Astrocyte (in vitro differentiated cells and primary cell): ENCODE data around the gene JMJD4. TPM values are rescaled to one million over a fixed set of nuclear protein-coding genes. Genes with fewer than 3 reads are reported as not detected.

Experiments used
- DNase-seq: peaks from one replicate; pipeline ENCODE4 v3.0.0-alpha.2; 2010; ENCODE audit warnings: low read depth
- FAIRE-seq: peaks from 2 replicates; lab custom pipeline; 2011; peaks lifted over from hg19 to GRCh38; lab: Jason Lieb, UNC
- H2AFZ ChIP-seq: 2 replicates; pipeline ENCODE4 v1.6.0; 2012; ENCODE audit warnings: low read depth, low read length, inconsistent platforms
- H3K27ac ChIP-seq: 2 replicates; pipeline ENCODE4 v1.5.1; 2011; ENCODE audit warnings: low read depth, low read length, inconsistent platforms
- H3K27me3 ChIP-seq: 2 replicates; pipeline ENCODE4 v1.6.0; 2011; ENCODE audit warnings: low read length, inconsistent platforms; ENCODE audit not compliant: insufficient read depth
- H3K36me3 ChIP-seq: 2 replicates; pipeline ENCODE4 v1.5.1; 2011; ENCODE audit warnings: low read length, inconsistent platforms; ENCODE audit not compliant: insufficient read depth
- H3K4me1 ChIP-seq: 2 replicates; pipeline ENCODE4 v1.5.1; 2011; ENCODE audit warnings: low read length, inconsistent platforms; ENCODE audit not compliant: insufficient read depth
- H3K4me2 ChIP-seq: 2 replicates; pipeline ENCODE4 v1.6.0; 2012; ENCODE audit warnings: low read length, inconsistent platforms
- H3K4me3 ChIP-seq: 2 replicates; pipeline ENCODE4 v1.5.1; 2011; ENCODE audit warnings: low read depth, mild to moderate bottlenecking, low read length, inconsistent platforms; ENCODE audit not compliant: insufficient read depth
- H3K79me2 ChIP-seq: 2 replicates; pipeline ENCODE4 v1.6.0; 2012; ENCODE audit warnings: mild to moderate bottlenecking, low read length, inconsistent platforms; ENCODE audit not compliant: insufficient read depth
- H3K9ac ChIP-seq: 2 replicates; pipeline ENCODE4 v1.6.0; 2012; ENCODE audit warnings: mild to moderate bottlenecking, low read length, inconsistent platforms
- H3K9me3 ChIP-seq: 2 replicates; pipeline ENCODE4 v1.5.1; 2012; ENCODE audit warnings: low read depth, mild to moderate bottlenecking, low read length, inconsistent platforms; ENCODE audit not compliant: insufficient read depth
- H4K20me1 ChIP-seq: 2 replicates; pipeline ENCODE4 v1.6.0; 2012; ENCODE audit warnings: low read length, inconsistent platforms; ENCODE audit not compliant: insufficient read depth
- H3K27ac Mint-ChIP-seq: one replicate; pipeline ENCODE4 v1.8.0; 2021; ENCODE audit warnings: mild to moderate bottlenecking, mixed read lengths; ENCODE audit not compliant: unreplicated experiment
- H3K27me3 Mint-ChIP-seq: one replicate; pipeline ENCODE4 v1.8.0; 2021; ENCODE audit warnings: low read depth, mixed read lengths; ENCODE audit not compliant: unreplicated experiment
- H3K36me3 Mint-ChIP-seq: one replicate; pipeline ENCODE4 v1.8.0; 2021; ENCODE audit warnings: low read depth, mixed read lengths; ENCODE audit not compliant: unreplicated experiment
- H3K4me1 Mint-ChIP-seq: one replicate; pipeline ENCODE4 v1.8.0; 2021; ENCODE audit warnings: low read depth, mixed read lengths; ENCODE audit not compliant: unreplicated experiment
- H3K4me3 Mint-ChIP-seq: one replicate; pipeline ENCODE4 v1.8.0; 2021; ENCODE audit warnings: mild to moderate bottlenecking, moderate library complexity, mixed read lengths; ENCODE audit not compliant: unreplicated experiment
- H3K9me3 Mint-ChIP-seq: one replicate; pipeline ENCODE4 v1.8.0; 2021; ENCODE audit warnings: mild to moderate bottlenecking, mixed read lengths; ENCODE audit not compliant: unreplicated experiment
- EZH2 ChIP-seq: IDR thresholded peaks from 2 replicates; pipeline ENCODE4 v1.6.1; 2012; ENCODE audit warnings: mild to moderate bottlenecking, low read length, inconsistent platforms; ENCODE audit not compliant: insufficient read depth
- total RNA-seq: library from RNA; stranded (reverse); gene quantifications from 2 replicates; pipeline ENCODE4 v1.2.1, GENCODE V29; 2021
- TF ChIP-seq, protein P1 (sequence below): IDR thresholded peaks from 2 replicates; pipeline ENCODE4 v1.5.1; 2011; ENCODE audit warnings: low read depth, mild to moderate bottlenecking, inconsistent platforms, low read length, moderate library complexity; ENCODE audit not compliant: insufficient read depth

Gene JMJD4
- total RNA-seq, 1 donor from 2014 or later = 17.5 TPM

- H3K4me1 Mint-ChIP-seq = peaks cover 19% of the 10 kb centered on the region
- no peak overlapping the region for H3K4me3 Mint-ChIP-seq
- no peak overlapping the region for H3K9ac ChIP-seq
- peaks cover 2% of the 10 kb centered on the region for H3K79me2 ChIP-seq
- no peak overlapping the region for H2AFZ ChIP-seq
- no peak for DNase-seq
- no peaks in the 10 kb centered on the region for H3K9me3 ChIP-seq
- peaks cover 18% of the 10 kb centered on the region for H3K36me3 ChIP-seq
- peaks cover 24% of the 10 kb centered on the region for H3K4me1 ChIP-seq
- no peaks in the 10 kb centered on the region for H3K27me3 ChIP-seq
- TF ChIP-seq EZH2 = no peak
- TF ChIP-seq, protein P1, sequence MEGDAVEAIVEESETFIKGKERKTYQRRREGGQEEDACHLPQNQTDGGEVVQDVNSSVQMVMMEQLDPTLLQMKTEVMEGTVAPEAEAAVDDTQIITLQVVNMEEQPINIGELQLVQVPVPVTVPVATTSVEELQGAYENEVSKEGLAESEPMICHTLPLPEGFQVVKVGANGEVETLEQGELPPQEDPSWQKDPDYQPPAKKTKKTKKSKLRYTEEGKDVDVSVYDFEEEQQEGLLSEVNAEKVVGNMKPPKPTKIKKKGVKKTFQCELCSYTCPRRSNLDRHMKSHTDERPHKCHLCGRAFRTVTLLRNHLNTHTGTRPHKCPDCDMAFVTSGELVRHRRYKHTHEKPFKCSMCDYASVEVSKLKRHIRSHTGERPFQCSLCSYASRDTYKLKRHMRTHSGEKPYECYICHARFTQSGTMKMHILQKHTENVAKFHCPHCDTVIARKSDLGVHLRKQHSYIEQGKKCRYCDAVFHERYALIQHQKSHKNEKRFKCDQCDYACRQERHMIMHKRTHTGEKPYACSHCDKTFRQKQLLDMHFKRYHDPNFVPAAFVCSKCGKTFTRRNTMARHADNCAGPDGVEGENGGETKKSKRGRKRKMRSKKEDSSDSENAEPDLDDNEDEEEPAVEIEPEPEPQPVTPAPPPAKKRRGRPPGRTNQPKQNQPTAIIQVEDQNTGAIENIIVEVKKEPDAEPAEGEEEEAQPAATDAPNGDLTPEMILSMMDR = no peak
- no peaks in the 10 kb centered on the region for H3K27me3 Mint-ChIP-seq
- no peaks in the 10 kb centered on the region for H3K9me3 Mint-ChIP-seq
- no peak overlapping the region for H3K4me3 ChIP-seq
- peaks cover 23% of the 10 kb centered on the region for H3K36me3 Mint-ChIP-seq
- H4K20me1 ChIP-seq = peaks cover 21% of the 10 kb centered on the region
- H3K4me2 ChIP-seq = no peak overlapping the region
- H3K27ac ChIP-seq = no peak overlapping the region
- H3K27ac Mint-ChIP-seq = no peak overlapping the region
- no peak for FAIRE-seq
These were observed 36.2 kb upstream of the JMJD4 start for GRCh38 chr1:227771326-227771725.

DNA sequence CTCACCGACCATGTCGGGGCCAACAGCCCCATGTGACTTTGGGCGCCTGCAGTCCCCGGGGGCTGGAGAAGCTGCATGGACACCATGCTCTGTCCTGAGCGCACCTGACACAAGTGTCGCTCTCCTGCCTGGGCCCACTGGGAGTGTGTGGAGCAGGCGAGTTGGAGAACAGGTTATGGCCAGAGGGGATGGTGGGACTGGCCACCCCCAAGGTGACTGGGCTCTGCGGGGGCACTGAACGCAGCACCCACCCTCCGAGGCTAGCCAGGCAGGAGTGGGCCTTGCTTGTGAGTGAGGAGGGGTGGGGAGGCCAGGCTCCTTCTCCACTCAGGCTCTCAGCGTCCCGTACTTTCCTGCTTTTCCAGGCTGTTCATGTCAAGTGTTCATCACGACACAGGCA, 35.7 kb upstream of the JMJD4 start:
- Mint-ChIP-seq H3K27ac (no peak overlapping the region), H3K9me3 (no peaks in the 10 kb centered on the region), H3K27me3 (no peaks in the 10 kb centered on the region), H3K4me1 (peaks cover 18% of the 10 kb centered on the region), H3K4me3 (no peak overlapping the region), H3K36me3 (peaks cover 25% of the 10 kb centered on the region)
- peaks cover 18% of the 10 kb centered on the region for H3K36me3 ChIP-seq
- no peak overlapping the region for H3K4me2 ChIP-seq
- no peaks in the 10 kb centered on the region for H3K9me3 ChIP-seq
- peaks cover 2% of the 10 kb centered on the region for H3K79me2 ChIP-seq
- no peak overlapping the region for H3K9ac ChIP-seq
- H3K4me1 ChIP-seq = peaks cover 19% of the 10 kb centered on the region
- DNase-seq (no peak), FAIRE-seq (no peak)
- no peak overlapping the region for H3K27ac ChIP-seq
- H2AFZ ChIP-seq = no peak overlapping the region
- H3K27me3 ChIP-seq = no peaks in the 10 kb centered on the region
- no peak for TF ChIP-seq EZH2
- TF ChIP-seq, protein P1 = no peak
- no peak overlapping the region for H3K4me3 ChIP-seq
- peaks cover 26% of the 10 kb centered on the region for H4K20me1 ChIP-seq

GRCh38 chr1:227769936-227770494, 34.9 kb upstream of the JMJD4 start:
- peaks cover 11% of the 10 kb centered on the region for H3K4me1 ChIP-seq
- no peak for FAIRE-seq
- peaks cover 18% of the 10 kb centered on the region for H3K36me3 ChIP-seq
- H3K4me3 ChIP-seq = no peak overlapping the region
- H3K9me3 Mint-ChIP-seq = no peaks in the 10 kb centered on the region
- H3K9me3 ChIP-seq = no peaks in the 10 kb centered on the region
- no peak overlapping the region for H3K4me2 ChIP-seq
- no peaks in the 10 kb centered on the region for H3K27me3 Mint-ChIP-seq
- H3K79me2 ChIP-seq = peaks cover 2% of the 10 kb centered on the region
- no peak overlapping the region for H3K4me3 Mint-ChIP-seq
- H3K9ac ChIP-seq = no peak overlapping the region
- peaks cover 34% of the 10 kb centered on the region for H4K20me1 ChIP-seq
- TF ChIP-seq EZH2 = no peak
- TF ChIP-seq, protein P1 = no peak
- no peak overlapping the region for H3K27ac Mint-ChIP-seq
- H3K4me1 Mint-ChIP-seq = peaks cover 13% of the 10 kb centered on the region
- DNase-seq = no peak
- no peak overlapping the region for H3K27ac ChIP-seq
- H3K27me3 ChIP-seq = no peaks in the 10 kb centered on the region
- peaks cover 25% of the 10 kb centered on the region for H3K36me3 Mint-ChIP-seq
- H2AFZ ChIP-seq = no peak overlapping the region
